ENCODE data around the gene TMC8. TPM values are rescaled to one million over a fixed set of nuclear protein-coding genes. Genes with fewer than 3 reads are reported as not detected.
A peak's percentile ranks its signal among the peaks of the same experiment; 100 is the strongest.
"Not testable (repeated sequence)": the region's sequence is repeated elsewhere in the genome, so short reads cannot be mapped to it uniquely, and the experiment has no call there.

TMC8 gene
- total RNA-seq, 2 experiments from 2014 or later, result 123 to 139 TPM

DNA sequence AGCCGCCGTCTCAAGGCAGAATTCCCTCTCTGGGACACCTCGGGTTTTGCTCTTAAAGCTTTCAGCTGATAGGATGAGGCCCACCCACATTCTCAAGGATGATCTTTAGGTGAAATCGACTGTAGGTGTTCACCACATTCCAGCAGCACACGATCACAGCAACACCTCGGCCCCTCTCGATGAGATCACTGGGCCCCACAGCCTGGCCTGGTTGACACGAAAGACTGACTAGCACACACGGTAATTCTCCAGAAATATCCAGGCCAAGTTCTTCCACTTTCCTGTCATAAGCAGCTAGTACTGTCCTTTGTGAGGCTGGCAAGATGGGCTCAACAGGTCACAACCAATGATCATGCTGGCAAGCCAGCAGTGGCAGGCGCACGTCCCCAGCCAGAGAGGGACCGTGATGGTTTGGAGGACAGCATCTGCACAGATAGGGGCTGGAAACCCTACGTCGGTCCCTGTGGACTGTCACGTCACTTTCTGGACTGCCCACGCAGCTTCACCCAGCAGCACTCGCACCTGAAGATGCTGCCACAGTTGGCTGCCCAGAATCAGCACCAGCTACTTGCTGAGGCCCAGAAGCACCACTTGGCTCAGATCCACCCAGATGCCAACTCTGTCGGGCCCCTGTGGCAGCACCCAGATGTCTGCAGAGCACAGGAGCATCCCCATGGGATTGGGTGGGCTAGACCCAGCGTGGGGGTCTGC, 19.4 kb upstream of the TMC8 start:
- ATAC-seq (no peak), DNase-seq (no peak)
- H3K9me3 Mint-ChIP-seq (ENCODE audit: low read depth), result no peaks in the 10 kb centered on the region
- peaks cover 42% of the 10 kb centered on the region for H3K36me3 Mint-ChIP-seq (ENCODE audit: low read depth)
- intact Hi-C loops (cut with DNase I, micrococcal nuclease), result loop anchor here in 1 of 2 experiments (5.0 kb wide), 1 partner anchor 246 kb away; no protein-coding TSS in a partner anchor
- H3K27ac Mint-ChIP-seq, result peak overlapping the region; percentile 69
- POLR2A ChIA-PET, result no interaction called here
- no peaks in the 10 kb centered on the region for H3K27me3 Mint-ChIP-seq
- CTCF ChIA-PET, result interaction anchor here (1.0 to 1.9 kb wide), 4 partner anchors 27 to 109 kb away, joined by 3 to 6 read pairs (median 4); no protein-coding TSS in a partner anchor
- no peak overlapping the region for H3K4me3 Mint-ChIP-seq
- H3K4me1 Mint-ChIP-seq, result peaks cover 39% of the 10 kb centered on the region

DNA sequence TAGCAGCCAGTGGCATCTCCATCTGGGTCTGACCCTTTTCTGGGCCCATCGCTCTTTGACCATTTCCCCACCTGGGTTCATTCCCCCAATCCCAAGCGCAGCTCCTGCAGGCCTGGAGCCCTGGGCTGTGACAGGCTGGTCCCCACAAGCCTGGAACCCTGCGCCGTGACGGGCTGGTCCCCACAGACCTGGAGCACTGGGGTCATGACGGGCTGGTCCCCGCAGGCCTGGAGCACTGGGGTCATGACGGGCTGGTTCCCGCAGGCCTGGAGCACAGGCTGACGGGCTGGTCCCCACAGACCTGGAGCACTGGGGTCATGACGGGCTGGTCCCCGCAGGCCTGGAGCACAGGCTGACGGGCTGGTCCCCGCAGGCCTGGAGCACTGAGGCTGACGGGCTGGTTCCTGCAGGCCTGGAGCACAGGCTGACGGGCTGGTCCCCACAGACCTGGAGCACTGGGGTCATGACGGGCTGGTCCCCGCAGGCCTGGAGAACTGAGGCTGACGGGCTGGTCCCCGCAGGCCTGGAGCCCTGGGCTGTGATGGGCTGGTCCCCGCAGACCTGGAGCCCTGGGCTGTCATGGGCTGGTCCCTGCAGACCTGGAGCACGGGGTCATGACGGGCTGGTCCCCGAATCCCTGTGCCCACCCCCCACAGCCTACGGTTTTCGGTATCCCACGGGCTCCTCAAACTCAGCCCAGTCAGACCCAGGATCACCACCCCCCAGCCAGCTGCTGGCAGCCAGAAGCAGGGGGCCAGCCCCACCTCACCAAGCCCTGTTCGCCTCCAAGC, 18.6 kb upstream of the TMC8 start:
- H3K27ac Mint-ChIP-seq, result no peak overlapping the region
- H3K4me1 Mint-ChIP-seq, result peaks cover 39% of the 10 kb centered on the region
- H3K4me3 Mint-ChIP-seq, result no peak overlapping the region
- H3K9me3 Mint-ChIP-seq (ENCODE audit: low read depth), result no peaks in the 10 kb centered on the region
- DNase-seq (no peak), ATAC-seq (no peak)
- H3K27me3 Mint-ChIP-seq, result no peaks in the 10 kb centered on the region
- ChIA-PET POLR2A (interaction anchor here (0.8 kb wide), 1 partner anchor 15 kb away, joined by 4 read pairs; no protein-coding TSS in a partner anchor), CTCF (interaction anchor here (0.7 to 3.4 kb wide), 11 partner anchors 10 to 831 kb away, joined by 3 to 42 read pairs (median 4); partner anchors contain the start of gene BIRC5)
- H3K36me3 Mint-ChIP-seq (ENCODE audit: low read depth), result peaks cover 45% of the 10 kb centered on the region
- intact Hi-C loops (cut with DNase I, micrococcal nuclease), result loop anchor here (1.0 to 5.0 kb wide), 6 partner anchors 22 to 245 kb away; partner anchors contain the start of genes AFMID (in 1 of the 2), SYNGR2 (in 1 of the 2) and TK1 (in 1 of the 2)

DNA sequence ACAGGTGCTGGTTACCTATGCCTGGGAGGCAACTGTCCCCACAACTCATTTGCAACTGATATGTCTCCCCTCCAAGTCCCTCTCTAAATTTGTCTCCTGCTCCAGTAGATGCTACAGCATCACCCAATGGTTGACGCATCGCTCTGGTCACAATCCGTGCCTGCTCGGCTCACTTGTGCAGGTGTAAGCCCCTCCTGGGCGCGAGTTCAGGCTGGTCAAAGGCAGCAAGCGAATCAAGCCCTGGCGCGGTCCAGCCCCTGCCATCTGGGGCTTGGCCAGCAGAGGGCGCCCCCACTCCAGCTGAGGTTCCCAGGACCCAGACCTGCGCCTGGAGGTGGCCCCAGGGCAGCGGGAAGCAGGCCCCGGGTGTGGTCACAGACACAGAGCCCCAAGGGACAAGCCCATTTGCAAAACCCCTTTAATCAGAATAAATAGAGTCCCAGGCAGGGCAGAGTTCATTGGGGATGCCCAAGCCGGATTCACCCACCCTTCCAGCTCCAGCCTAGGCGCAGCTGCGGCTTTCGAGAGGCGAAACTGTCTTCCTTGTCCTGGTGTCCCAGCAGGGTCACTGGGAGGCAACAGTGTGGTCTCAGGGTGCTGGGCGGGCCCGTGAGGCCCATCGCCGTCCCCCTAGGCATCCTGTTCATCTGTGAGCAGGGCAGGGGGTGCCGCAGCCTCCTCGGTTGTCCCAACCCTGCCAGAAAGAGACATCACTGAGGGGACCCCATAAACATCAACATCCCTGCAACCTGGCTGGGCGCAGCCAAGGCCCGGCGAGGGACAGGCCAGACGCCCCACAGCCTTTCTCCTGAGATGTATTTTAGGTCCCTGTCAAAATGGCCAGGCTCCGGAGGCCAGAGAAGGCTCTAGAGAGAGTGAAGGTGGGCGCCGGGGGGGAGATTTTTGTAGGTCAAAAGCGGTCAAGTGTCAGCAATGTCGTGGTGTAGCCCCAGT, 17.8 kb upstream of the TMC8 start:
- ChIA-PET CTCF (interaction anchor here (0.7 to 3.4 kb wide), 17 partner anchors 9 to 832 kb away, joined by 3 to 42 read pairs (median 4); partner anchors contain the start of gene BIRC5), POLR2A (interaction anchor here (0.6 to 0.8 kb wide), 2 partner anchors 15 to 101 kb away, joined by 3 to 4 read pairs; partner anchors contain the start of gene BIRC5)
- H3K36me3 Mint-ChIP-seq (ENCODE audit: low read depth), result peaks cover 45% of the 10 kb centered on the region
- H3K9me3 Mint-ChIP-seq (ENCODE audit: low read depth), result no peaks in the 10 kb centered on the region
- ATAC-seq, result peak; percentile 60
- DNase-seq, result peak; percentile 89
- no peaks in the 10 kb centered on the region for H3K27me3 Mint-ChIP-seq
- H3K27ac Mint-ChIP-seq, result peak overlapping the region; percentile 83
- peaks cover 35% of the 10 kb centered on the region for H3K4me1 Mint-ChIP-seq
- H3K4me3 Mint-ChIP-seq, result no peak overlapping the region
- intact Hi-C loops (cut with DNase I, micrococcal nuclease), result loop anchor here (1.0 to 5.0 kb wide), 7 partner anchors 22 to 245 kb away; partner anchors contain the start of genes AFMID (in 1 of the 2), BIRC5 (in 1 of the 2), SYNGR2 (in 1 of the 2) and TK1 (in 1 of the 2)

DNA sequence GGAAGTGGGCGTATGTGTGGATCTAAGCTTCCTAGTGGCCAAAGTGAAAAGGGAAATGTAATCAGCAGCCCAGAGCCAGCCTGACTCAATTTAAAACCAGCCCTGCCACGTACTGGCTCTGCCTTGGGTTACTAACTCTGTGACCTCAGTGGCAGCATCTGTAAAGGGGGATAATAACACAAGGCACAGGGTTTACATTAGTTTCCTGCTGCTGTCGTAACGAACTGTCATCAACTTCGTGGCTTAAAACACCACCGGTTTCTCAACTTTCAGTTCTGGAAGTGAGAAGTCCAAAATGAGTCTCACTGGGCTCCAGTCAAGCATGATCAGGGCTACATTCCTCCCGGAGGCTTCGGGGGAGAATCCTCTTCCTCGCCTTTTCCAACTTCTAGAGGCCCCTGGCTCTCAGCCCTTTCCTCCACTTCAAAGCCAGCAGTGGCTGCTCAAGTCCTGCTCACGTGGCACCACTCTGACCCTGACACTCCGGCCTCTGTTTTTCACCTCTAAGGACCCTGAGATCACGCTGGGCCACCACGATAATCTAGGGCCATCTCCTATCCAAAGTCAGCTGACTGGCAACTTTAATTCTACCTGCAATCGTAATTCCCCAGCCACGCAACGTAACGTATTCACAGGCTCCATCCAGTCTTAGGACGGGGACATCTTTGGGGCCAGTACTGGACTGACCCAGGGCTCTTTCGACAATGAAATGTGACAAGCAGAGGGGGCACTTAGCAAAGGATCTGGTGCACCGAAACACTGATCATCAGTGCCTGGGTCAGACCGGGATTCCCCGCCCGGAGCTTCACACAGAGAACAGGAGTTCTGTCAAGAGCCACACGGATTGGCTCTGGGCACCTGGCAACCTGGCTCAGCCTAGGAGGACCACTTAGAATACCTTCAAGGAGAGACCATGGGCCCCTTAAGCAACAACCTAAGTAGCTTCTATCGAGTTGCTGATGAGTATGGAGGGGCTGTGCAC, 16.5 kb upstream of the TMC8 start:
- intact Hi-C loops (cut with DNase I, micrococcal nuclease), result loop anchor here in 1 of 2 experiments (1.0 to 5.0 kb wide), 4 partner anchors 55 to 243 kb away; partner anchors contain the start of genes AFMID, BIRC5, SYNGR2 and TK1
- no peak overlapping the region for H3K4me3 Mint-ChIP-seq
- peaks cover 41% of the 10 kb centered on the region for H3K36me3 Mint-ChIP-seq (ENCODE audit: low read depth)
- no peaks in the 10 kb centered on the region for H3K27me3 Mint-ChIP-seq
- ChIA-PET CTCF (interaction anchor here (0.6 to 3.4 kb wide), 17 partner anchors 8 to 137 kb away, joined by 3 to 42 read pairs (median 4); no protein-coding TSS in a partner anchor), POLR2A (no interaction called here)
- peak overlapping the region; percentile 34 for H3K27ac Mint-ChIP-seq
- peaks cover 34% of the 10 kb centered on the region for H3K4me1 Mint-ChIP-seq
- H3K9me3 Mint-ChIP-seq (ENCODE audit: low read depth), result no peaks in the 10 kb centered on the region
- DNase-seq (peak; percentile 75), ATAC-seq (peak; percentile 90)

DNA sequence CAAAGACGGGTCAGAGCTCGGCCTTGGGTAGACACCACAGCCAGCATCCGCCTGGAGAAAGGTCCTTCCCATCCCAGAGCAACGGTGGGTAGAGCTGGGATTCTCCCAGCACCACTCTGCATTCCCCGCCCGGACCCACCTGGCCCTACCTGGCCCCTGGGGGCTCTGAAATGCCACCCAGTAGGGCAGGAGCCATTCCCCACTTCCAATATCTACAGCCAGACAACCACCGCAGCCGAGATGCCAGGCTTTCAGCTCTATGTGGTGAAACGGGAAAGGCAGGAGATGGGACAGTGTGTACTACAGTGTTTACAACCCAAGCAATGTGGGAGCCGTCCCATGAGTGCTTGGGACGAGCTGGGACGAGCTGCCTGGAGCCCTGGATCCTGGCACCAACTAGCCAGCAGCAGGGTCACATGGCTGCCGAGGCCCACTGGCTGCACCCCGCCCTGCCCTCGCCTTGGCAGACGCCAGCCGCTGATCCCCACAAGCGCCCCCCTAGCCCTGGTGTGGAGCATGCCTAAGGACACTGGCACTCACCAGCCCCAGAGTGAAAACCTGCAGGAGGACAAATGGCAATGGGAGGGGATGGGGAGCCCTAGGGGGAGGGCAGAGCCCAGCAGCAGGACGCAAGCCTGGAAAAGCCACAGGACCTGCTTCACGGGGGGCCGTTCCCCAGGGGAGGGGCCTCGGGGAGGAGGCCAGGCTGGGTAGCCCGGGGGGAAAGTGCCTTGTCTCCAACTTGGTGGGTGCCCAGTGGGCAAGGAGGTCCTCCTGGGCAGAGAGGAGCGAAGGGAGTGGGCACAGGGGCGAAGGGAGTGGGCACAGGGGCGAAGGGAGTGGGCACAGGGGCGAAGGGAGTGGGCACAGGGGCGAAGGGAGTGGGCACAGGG, 15.5 kb upstream of the TMC8 start:
- H3K4me3 Mint-ChIP-seq, result no peak overlapping the region
- intact Hi-C loops (cut with DNase I, micrococcal nuclease), result loop anchor here in 1 of 2 experiments (5.0 kb wide), 1 partner anchor 242 kb away; no protein-coding TSS in a partner anchor
- peaks cover 40% of the 10 kb centered on the region for H3K36me3 Mint-ChIP-seq (ENCODE audit: low read depth)
- POLR2A ChIA-PET, result interaction anchor here (0.5 kb wide), 1 partner anchor 34 kb away, joined by 5 read pairs; no protein-coding TSS in a partner anchor
- DNase-seq (no peak), ATAC-seq (no peak)
- no peaks in the 10 kb centered on the region for H3K27me3 Mint-ChIP-seq
- CTCF ChIA-PET, result interaction anchor here (0.7 to 3.4 kb wide), 10 partner anchors 11 to 61 kb away, joined by 3 to 42 read pairs (median 4); no protein-coding TSS in a partner anchor
- H3K27ac Mint-ChIP-seq, result no peak overlapping the region
- peaks cover 34% of the 10 kb centered on the region for H3K4me1 Mint-ChIP-seq
- H3K9me3 Mint-ChIP-seq (ENCODE audit: low read depth), result no peaks in the 10 kb centered on the region

DNA sequence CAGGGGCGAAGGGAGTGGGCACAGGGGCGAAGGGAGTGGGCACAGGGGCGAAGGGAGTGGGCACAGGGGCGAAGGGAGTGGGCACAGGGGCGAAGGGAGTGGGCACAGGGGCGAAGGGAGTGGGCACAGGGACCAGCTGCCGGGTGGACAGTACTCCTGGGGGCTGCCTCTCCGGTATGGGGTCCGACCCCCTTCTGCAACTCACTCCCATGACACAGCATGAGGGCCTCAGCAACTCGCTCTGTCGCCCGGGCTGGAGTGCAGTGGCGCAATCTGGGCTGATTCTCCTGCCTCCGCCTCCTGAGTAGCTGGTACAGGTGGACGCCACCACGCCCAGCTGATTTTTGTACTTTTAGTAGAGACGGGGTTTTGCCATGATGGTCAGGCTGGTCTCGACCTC, 14.8 kb upstream of the TMC8 start:
- H3K9me3 Mint-ChIP-seq (ENCODE audit: low read depth); H3K27ac Mint-ChIP-seq; DNase-seq; ATAC-seq; H3K27me3 Mint-ChIP-seq; H3K4me3 Mint-ChIP-seq: not testable (repeated sequence)
- intact Hi-C loops (cut with DNase I, micrococcal nuclease), result loop anchor here in 1 of 2 experiments (1.0 kb wide), 1 partner anchor 8 kb away; no protein-coding TSS in a partner anchor
- peaks cover 39% of the 10 kb centered on the region for H3K36me3 Mint-ChIP-seq (ENCODE audit: low read depth)
- H3K4me1 Mint-ChIP-seq, result peaks cover 41% of the 10 kb centered on the region
- CTCF ChIA-PET, result interaction anchor here (1.2 to 1.4 kb wide), 2 partner anchors 19 to 30 kb away, joined by 4 to 7 read pairs; no protein-coding TSS in a partner anchor
- POLR2A ChIA-PET, result interaction anchor here (0.5 to 1.0 kb wide), 4 partner anchors 9 to 34 kb away, joined by 3 to 5 read pairs (median 4); no protein-coding TSS in a partner anchor

DNA sequence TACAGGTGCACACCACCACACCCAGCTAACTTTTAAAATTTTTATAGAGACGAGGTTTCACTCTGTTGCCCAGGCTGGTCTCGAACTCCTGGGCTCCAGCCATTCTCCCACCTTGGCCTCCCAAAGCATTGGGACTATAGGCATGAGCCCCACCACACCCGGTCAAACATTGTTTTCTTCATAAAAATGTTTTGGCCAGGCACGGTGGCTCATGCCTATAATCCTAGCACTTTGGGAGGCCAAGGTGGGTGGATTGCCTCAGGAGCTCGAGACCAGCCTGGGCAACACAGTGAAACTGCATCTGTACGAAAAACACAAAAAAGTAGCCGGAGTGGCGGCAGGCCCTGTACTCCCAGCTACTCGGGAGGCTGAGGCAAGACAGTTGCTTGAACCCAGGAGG, 14.2 kb upstream of the TMC8 start:
- POLR2A ChIA-PET, result interaction anchor here (0.8 to 1.0 kb wide), 2 partner anchors 8 to 13 kb away, joined by 3 to 5 read pairs; no protein-coding TSS in a partner anchor
- H3K36me3 Mint-ChIP-seq (ENCODE audit: low read depth), result peaks cover 39% of the 10 kb centered on the region
- CTCF ChIA-PET, result interaction anchor here (0.6 to 1.4 kb wide), 4 partner anchors 17 to 99 kb away, joined by 3 to 7 read pairs (median 4); no protein-coding TSS in a partner anchor
- DNase-seq, result no peak
- ATAC-seq, result no peak
- intact Hi-C loops (cut with DNase I, micrococcal nuclease), result loop anchor here in 1 of 2 experiments (1.0 kb wide), 1 partner anchor 8 kb away; no protein-coding TSS in a partner anchor
- no peaks in the 10 kb centered on the region for H3K27me3 Mint-ChIP-seq
- peaks cover 47% of the 10 kb centered on the region for H3K4me1 Mint-ChIP-seq
- H3K4me3 Mint-ChIP-seq, result no peak overlapping the region
- H3K9me3 Mint-ChIP-seq (ENCODE audit: low read depth), result no peaks in the 10 kb centered on the region
- no peak overlapping the region for H3K27ac Mint-ChIP-seq

DNA sequence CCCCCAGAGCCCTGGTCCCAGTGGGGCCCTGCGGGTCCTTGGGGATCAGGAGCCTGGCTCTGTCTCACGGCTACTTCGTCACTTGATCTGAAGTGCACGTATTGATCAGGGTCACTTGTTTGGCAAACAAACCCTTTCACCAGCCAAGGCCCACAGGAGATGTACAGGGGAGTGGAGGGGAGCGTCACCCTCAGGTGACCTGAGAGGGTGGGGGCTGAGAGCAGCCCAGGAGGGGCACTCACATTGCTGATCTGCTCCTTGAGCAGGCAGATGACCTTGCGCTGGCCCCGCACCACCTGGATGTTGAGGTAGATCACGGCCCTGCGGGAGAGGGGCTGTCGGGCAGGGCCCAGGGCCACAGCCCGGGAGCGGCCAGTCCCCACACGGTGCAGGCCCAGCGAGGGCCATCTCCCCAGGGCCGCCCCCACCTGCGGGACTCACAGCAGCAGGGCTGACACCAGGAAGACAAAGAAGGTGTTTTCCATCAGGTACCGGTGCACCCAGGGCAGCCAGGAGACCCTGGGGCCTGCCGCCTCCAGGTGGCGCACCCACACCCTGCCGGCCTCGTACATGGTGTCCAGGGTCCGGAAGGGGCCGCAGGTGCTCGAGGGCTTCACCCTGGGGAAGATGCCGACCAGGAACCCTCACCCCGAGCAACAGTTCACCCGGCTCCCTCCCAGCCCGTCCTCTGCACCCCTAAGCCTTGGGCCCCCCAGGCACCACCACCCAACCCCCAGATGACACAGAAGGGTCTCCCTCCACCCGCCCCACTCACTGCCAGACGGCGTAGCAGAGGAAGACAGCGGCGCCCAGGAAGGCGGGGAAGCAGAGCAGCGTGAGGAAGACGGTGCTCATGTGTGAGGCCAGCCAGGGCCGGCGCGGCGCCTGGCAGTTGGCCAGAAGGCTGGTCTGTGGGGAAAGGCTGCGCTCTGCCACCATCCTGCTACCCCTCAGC, 13.3 kb upstream of the TMC8 start:
- no peak overlapping the region for H3K4me3 Mint-ChIP-seq
- H3K4me1 Mint-ChIP-seq, result peaks cover 56% of the 10 kb centered on the region

More for the DNA sequence above, 13.3 kb upstream of the TMC8 start:
- Mint-ChIP-seq H3K27me3 (no peaks in the 10 kb centered on the region), H3K36me3 (ENCODE audit: low read depth) (peaks cover 44% of the 10 kb centered on the region), H3K27ac (no peak overlapping the region), H3K9me3 (ENCODE audit: low read depth) (no peaks in the 10 kb centered on the region)
- intact Hi-C loops (cut with DNase I, micrococcal nuclease), result no loop called here
- ATAC-seq (no peak), DNase-seq (peak; percentile 56)
- POLR2A ChIA-PET, result no interaction called here
- CTCF ChIA-PET, result interaction anchor here (0.6 to 1.4 kb wide), 2 partner anchors 18 to 98 kb away, joined by 4 to 7 read pairs; no protein-coding TSS in a partner anchor
